Panc1 (cell line): ENCODE measurements around the gene PEX7.

ENCODE experiments used
- CTCF ChIP-seq: fragments of 450-650 bp; IDR thresholded peaks from 2 replicates; pipeline ENCODE4 v1.5.1; 2017; ENCODE audit warnings: mild to moderate bottlenecking
- POLR2AphosphoS5 ChIP-seq: IDR thresholded peaks from 2 replicates; pipeline ENCODE4 v1.6.1; 2012; ENCODE audit warnings: mild to moderate bottlenecking, low read depth, low read length, moderate library complexity
- TCF7L2 ChIP-seq: IDR thresholded peaks from 2 replicates; pipeline ENCODE4 v1.6.1; 2011; ENCODE audit warnings: mild to moderate bottlenecking, low read depth, low read length, inconsistent platforms

GRCh38 chr6:136862662-136863061 lies 40.3 kb downstream of the PEX7 start:
- TF ChIP-seq CTCF (no peak), TCF7L2 (no peak), POLR2AphosphoS5 (no peak)
